ENCODE results near the gene UTS2R.

UTS2R gene

GRCh38 chr17:82415786-82416185 lies 44.2 kb downstream of the UTS2R start:
- no peak for TF ChIP-seq CTCF (IDR thresholded peaks at IDR 0.05; ENCODE audit: low read depth, low read length, missing control alignments)
- in situ Hi-C loops (cut with HindIII; ENCODE audit: low pct_ligation_motif_present, low sequenced_read_pairs): loop anchor here (10.0 kb wide), 1 partner anchor 71 kb away; no protein-coding TSS in a partner anchor

GRCh38 chr17:82416264-82416663 lies 44.7 kb downstream of the UTS2R start:
- Histone ChIP-seq H3K36me3 (replicated peaks) (no peaks in the 10 kb centered on the region), H3K27me3 (replicated peaks) (no peaks in the 10 kb centered on the region), H3K27ac (no peak overlapping the region), H3K4me3 (ENCODE audit: low read depth, low read length) (no peak overlapping the region)
- no peak for TF ChIP-seq CTCF (IDR thresholded peaks at IDR 0.05; ENCODE audit: low read depth, low read length, missing control alignments)
- DNase-seq: no peak
- in situ Hi-C loops (cut with HindIII; ENCODE audit: low pct_ligation_motif_present, low sequenced_read_pairs): loop anchor here (10.0 kb wide), 1 partner anchor 71 kb away; no protein-coding TSS in a partner anchor

More at GRCh38 chr17:82415786-82416185, 44.2 kb downstream of the UTS2R start:
- no peak for DNase-seq
- H3K27me3 ChIP-seq (replicated peaks): no peaks in the 10 kb centered on the region
- H3K4me3 ChIP-seq (ENCODE audit: low read depth, low read length): no peak overlapping the region
- no peak overlapping the region for H3K27ac ChIP-seq
- H3K36me3 ChIP-seq (replicated peaks): no peaks in the 10 kb centered on the region

- TF ChIP-seq CTCF (IDR thresholded peaks at IDR 0.05; ENCODE audit: low read depth, low read length, missing control alignments): peak; percentile 40
- no peak for DNase-seq
- no peaks in the 10 kb centered on the region for H3K36me3 ChIP-seq (replicated peaks)
- no peak overlapping the region for H3K27ac ChIP-seq
- no peaks in the 10 kb centered on the region for H3K27me3 ChIP-seq (replicated peaks)
- H3K4me3 ChIP-seq (ENCODE audit: low read depth, low read length): no peak overlapping the region
- in situ Hi-C loops (cut with HindIII; ENCODE audit: low pct_ligation_motif_present, low sequenced_read_pairs): loop anchor here (10.0 kb wide), 1 partner anchor 72 kb away; no protein-coding TSS in a partner anchor
Observed at GRCh38 chr17:82416771-82417170, 45.2 kb downstream of the UTS2R start.

- Histone ChIP-seq H3K27ac (peak within 1 kb of the TSS; percentile 35), H3K27me3 (replicated peaks) (no peaks in the 10 kb centered on the region), H3K4me3 (ENCODE audit: low read depth, low read length) (peak within 1 kb of the TSS; percentile 77), H3K36me3 (replicated peaks) (no peaks in the 10 kb centered on the region)
- in situ Hi-C loops (cut with HindIII; ENCODE audit: low pct_ligation_motif_present, low sequenced_read_pairs): loop anchor here (10.0 kb wide), 1 partner anchor 73 kb away; no protein-coding TSS in a partner anchor
- peak; percentile 63 for DNase-seq
- TF ChIP-seq CTCF (IDR thresholded peaks at IDR 0.05; ENCODE audit: low read depth, low read length, missing control alignments): no peak
Observed at GRCh38 chr17:82418001-82418986, 46.7 kb downstream of the UTS2R start, which contains the start of the genes HEXD and OGFOD3. Gene HEXD (plus strand): TSS chr17:82418347. CDS start chr17:82419800, 1,453 bp downstream. Gene OGFOD3 (minus strand): TSS chr17:82418586. CDS start chr17:82418485, 101 bp downstream.

GRCh38 chr17:82419540-82419939 lies 48.0 kb downstream of the UTS2R start:
- H3K27me3 ChIP-seq (replicated peaks): no peaks in the 10 kb centered on the region
- no peak for DNase-seq
- H3K27ac ChIP-seq: no peak overlapping the region
- in situ Hi-C loops (cut with HindIII; ENCODE audit: low pct_ligation_motif_present, low sequenced_read_pairs): loop anchor here (10.0 kb wide), 1 partner anchor 75 kb away; no protein-coding TSS in a partner anchor
- H3K4me3 ChIP-seq (ENCODE audit: low read depth, low read length): no peak overlapping the region
- TF ChIP-seq CTCF (IDR thresholded peaks at IDR 0.05; ENCODE audit: low read depth, low read length, missing control alignments): no peak
- no peaks in the 10 kb centered on the region for H3K36me3 ChIP-seq (replicated peaks)

Measured in brain microvascular endothelial cell (primary cell).